GM12878 (cell line): ENCODE measurements around the gene NBPF1. TPM values are rescaled to one million over a fixed set of nuclear protein-coding genes. Genes with fewer than 3 reads are reported as not detected.
"Not testable (repeated sequence)": the region's sequence is repeated elsewhere in the genome, so short reads cannot be mapped to it uniquely, and the experiment has no call there.

Source experiments
- ATAC-seq: fragments of 200-7000 bp; cut with Tn5 transposase; 3 replicates; pipeline ENCODE4 v1.9.1; 2020; ENCODE audit warnings: mild to moderate bottlenecking, moderate library complexity
- BruUV-seq: library from RNA; stranded (reverse); fragments of 400-500 nt; replicated peaks from 2 replicates; lab custom pipeline; 2021; lab: Mats Ljungman, UMichigan
- CTCF ChIA-PET: fragments of 300-600 bp; sonication (Branson Sonifier 250); formaldehyde crosslinking; extraction: SDS; loops from one replicate; lab custom pipeline; 2021; ENCODE audit warnings: inconsistent platforms; lab: Yijun Ruan, JAX
- POLR2A ChIA-PET: fragments of 350-600 bp; formaldehyde crosslinking; extraction: SDS; loops from one replicate; lab custom pipeline; 2021; ENCODE audit warnings: inconsistent platforms; lab: Charles Lee
- RAD21 ChIA-PET: fragments of 300-600 bp; sonication (Branson Sonifier 250); formaldehyde crosslinking; loops from one replicate; lab custom pipeline; 2023; ENCODE audit warnings: antibody characterized with exemption; ENCODE audit not compliant: unreplicated experiment; lab: Charles Lee
- SMC1A ChIA-PET: fragments of 300-600 bp; sonication (Branson Sonifier 250); formaldehyde crosslinking; loops from one replicate; lab custom pipeline; 2023; ENCODE audit not compliant: unreplicated experiment, uncharacterized antibody; lab: Charles Lee
- DNase-seq: peaks from one replicate; pipeline ENCODE4 v3.0.0-alpha.2; 2011; ENCODE audit warnings: low read depth, low spot score
- FAIRE-seq: peaks from 3 replicates; lab custom pipeline; 2011; peaks lifted over from hg19 to GRCh38; lab: Jason Lieb, UNC
- H2AFZ ChIP-seq: 2 replicates; pipeline ENCODE4 v1.6.0; 2011; ENCODE audit warnings: low read depth, low read length, control low read depth; ENCODE audit not compliant: control insufficient read depth
- H3K27ac ChIP-seq: 2 replicates; pipeline ENCODE4 v1.5.1; 2011; ENCODE audit warnings: control low read depth; ENCODE audit not compliant: control insufficient read depth, insufficient read depth
- H3K27me3 ChIP-seq, 2 experiments: replicated peaks in 1 of 2; 2 replicates each; pipeline versions ENCODE4 v1.6.0 to v1.6.1; 2011; ENCODE audit warnings: low read length in 1 of 2; ENCODE audit not compliant: control insufficient read depth in 2 of 2, insufficient read depth in 2 of 2
- H3K36me3 ChIP-seq, 2 experiments: 2 replicates each; pipeline ENCODE4 v1.5.1; 2011; ENCODE audit warnings: low read length in 1 of 2; ENCODE audit not compliant: control insufficient read depth in 2 of 2, insufficient read depth in 2 of 2
- H3K4me1 ChIP-seq: 2 replicates; pipeline ENCODE4 v1.6.1; 2011; ENCODE audit warnings: mild to moderate bottlenecking, low read length, moderate library complexity, mixed read lengths; ENCODE audit not compliant: control insufficient read depth, insufficient read depth
- H3K4me2 ChIP-seq: 2 replicates; pipeline ENCODE4 v1.6.0; 2011; ENCODE audit warnings: control low read depth; ENCODE audit not compliant: control insufficient read depth, insufficient read depth
- H3K4me3 ChIP-seq: fragments of 200-600 bp; sonication (generic); 2 replicates; pipeline ENCODE4 v1.5.1; 2016
- H3K79me2 ChIP-seq: 2 replicates; pipeline ENCODE4 v1.6.0; 2011; ENCODE audit warnings: low read length; ENCODE audit not compliant: control insufficient read depth, insufficient read depth
- H3K9ac ChIP-seq: 2 replicates; pipeline ENCODE4 v1.8.0; 2011; ENCODE audit warnings: low read length, control low read depth, mixed read lengths; ENCODE audit not compliant: control insufficient read depth, insufficient read depth
- H3K9me3 ChIP-seq: replicated peaks from 3 replicates; pipeline ENCODE4 v1.5.1; 2011; ENCODE audit warnings: mild to moderate bottlenecking, low read length; ENCODE audit not compliant: control insufficient read depth, insufficient read depth
- H4K20me1 ChIP-seq: 2 replicates; pipeline ENCODE4 v1.6.0; 2011; ENCODE audit not compliant: control insufficient read depth, insufficient read depth
- POLR2A ChIP-seq: IDR thresholded peaks from 2 replicates; pipeline ENCODE4 v1.6.1; 2011; ENCODE audit warnings: low read depth, mild to moderate bottlenecking, low read length
- TCF3 ChIP-seq: IDR thresholded peaks from 2 replicates; pipeline ENCODE4 v1.6.1; 2012; ENCODE audit warnings: low read depth, mild to moderate bottlenecking, low read length, borderline replicate concordance; ENCODE audit not compliant: insufficient read depth
- WGBS: methylation state at CpG from one replicate; pipeline ENCODE4 v1.1.6; 2016; ENCODE audit warnings: low lambda C conversion rate; ENCODE audit not compliant: insufficient replicate concordance, insufficient coverage; ENCODE audit errors: missing lambda C conversion rate; 5-methylcytosine and 5-hydroxymethylcytosine counted together
- in situ Hi-C: fragments of 300-500 bp; cut with MboI; formaldehyde crosslinking; loops from 9 replicates; pipeline ENCODE4 v1.14.3; 2018; ENCODE audit warnings: mixed read lengths
- intact Hi-C: fragments of 100-400 bp; cut with micrococcal nuclease; formaldehyde crosslinking; loops from one replicate; pipeline ENCODE4 v1.14.2; 2022; ENCODE audit not compliant: unreplicated experiment
- polyA plus RNA-seq, 11 experiments: library from polyadenylated mRNA; depleted of rRNA in 4 of 11; unstranded in 6 of 11; stranded (reverse) in 5 of 11; fragments of >200 nt; fragmentation: Nextera tagmentation in 4 of 11; fragmentation: Illumina TruSeq in 1 of 11; extraction: Ambion mirVana in 4 of 11; extraction: Trizol in 1 of 11; gene quantifications; 1 replicate in 1 of 11; 2 replicates in 10 of 11; pipeline versions ENCODE4 v1.2.1 to v1.2.3, GENCODE V29; 2011 to 2016; ENCODE audit warnings: inconsistent platforms in 2 of 11, missing spikeins in 2 of 11, low read depth in 1 of 11
- total RNA-seq, 4 experiments: library from RNA; depleted of rRNA in 3 of 4; stranded (reverse); fragments of >200 nt in 3 of 4; fragmentation: Illumina TruSeq in 1 of 4; extraction: Trizol in 1 of 4; gene quantifications; 2 replicates each; pipeline versions ENCODE4 v1.2.1 to v1.2.3, GENCODE V29; 2013 to 2021

NBPF1 gene
- total and polyA plus RNA-seq, 10 of the 15 experiments (the other 5 are each of a cell fraction or from before 2014, with no cell fraction given), result 0.20 to 3.4 (median 0.71) TPM

- TF ChIP-seq TCF3, result 0 out of 2 replicates have a peak, but pooled peaks have one; percentile 31
- TF ChIP-seq POLR2A, result 0 out of 2 replicates have a peak, but pooled peaks have one; percentile 24
- TSS peak; percentile 28 for BruUV-seq
- ATAC-seq, H4K20me1 ChIP-seq, H3K4me1 ChIP-seq, FAIRE-seq, H2AFZ ChIP-seq, H3K9me3 ChIP-seq, H3K79me2 ChIP-seq, H3K27me3 ChIP-seq, H3K4me2 ChIP-seq, in situ Hi-C loops, SMC1A ChIA-PET, H3K27ac ChIP-seq, H3K4me3 ChIP-seq, H3K9ac ChIP-seq, DNase-seq: not testable (repeated sequence)
- intact Hi-C loops, result loop anchor here (5.0 kb wide), 1 partner anchor 423 kb away; no protein-coding TSS in a partner anchor
- ChIA-PET CTCF (interaction anchor here (0.6 to 1.9 kb wide), 8 partner anchors 9 to 616 kb away, joined by 3 to 8 read pairs (median 4); no protein-coding TSS in a partner anchor), POLR2A (interaction anchor here (1.1 kb wide), 1 partner anchor 8 kb away, joined by 4 read pairs; no protein-coding TSS in a partner anchor), RAD21 (interaction anchor here (0.6 kb wide), 1 partner anchor 18 kb away, joined by 3 read pairs; no protein-coding TSS in a partner anchor)
- 86% methylated on average over 27 of the region's 27 CpGs for WGBS
- peaks cover 9 to 28% of the 10 kb centered on the region in 2 experiments; a peak in 3 of 4 replicates for H3K36me3 ChIP-seq
Measured at GRCh38 chr1:16623812-16624719, 10.7 kb upstream of the NBPF1 start.

GRCh38 chr1:16623337-16623736 lies 10.0 kb upstream of the NBPF1 start:
- H4K20me1 ChIP-seq, H3K4me1 ChIP-seq, FAIRE-seq, H3K27ac ChIP-seq, H3K79me2 ChIP-seq, H2AFZ ChIP-seq, H3K4me2 ChIP-seq, ATAC-seq, H3K9ac ChIP-seq, RAD21 ChIA-PET, H3K4me3 ChIP-seq, H3K27me3 ChIP-seq, DNase-seq, in situ Hi-C loops, H3K9me3 ChIP-seq, POLR2A ChIA-PET: not testable (repeated sequence)
- SMC1A ChIA-PET, result interaction anchor here (3.1 kb wide), 1 partner anchor 14 kb away, joined by 16 read pairs; no protein-coding TSS in a partner anchor
- peaks cover 7 to 26% of the 10 kb centered on the region in 2 experiments; a peak in 3 of 4 replicates for H3K36me3 ChIP-seq
- CTCF ChIA-PET, result interaction anchor here (0.6 to 3.4 kb wide), 7 partner anchors 11 to 423 kb away, joined by 3 to 23 read pairs (median 6); partner anchors contain the start of gene NBPF1
- intact Hi-C loops, result loop anchor here (5.0 kb wide), 1 partner anchor 424 kb away; no protein-coding TSS in a partner anchor
- TSS peak; percentile 28 for BruUV-seq
- WGBS, result 90% methylated on average over 7 of the region's 7 CpGs
